K562 (cell line): ENCODE results near the gene OTOR. TPM values are rescaled to one million over a fixed set of nuclear protein-coding genes. Genes with fewer than 3 reads are reported as not detected.

ENCODE experiments used
- ARHGAP35 ChIP-seq: fragments of 450-650 bp; IDR thresholded peaks from 2 replicates; pipeline ENCODE4 v1.6.1; 2018; ENCODE audit not compliant: partially characterized antibody
- CCNT2 ChIP-seq: IDR thresholded peaks from 2 replicates; pipeline ENCODE4 v1.6.1; 2011; ENCODE audit warnings: borderline replicate concordance, low read depth, mild to moderate bottlenecking, moderate library complexity, mixed read lengths, low read length; ENCODE audit not compliant: insufficient read length; ENCODE audit errors: extremely low read depth
- ETV1 ChIP-seq: fragments of 450-650 bp; conservative IDR thresholded peaks from 2 replicates; pipeline ENCODE4 v1.6.1; 2016; ENCODE audit warnings: missing genetic modification characterization, control low read depth, low read depth, missing compliant biosample characterization
- FOXJ2 ChIP-seq: fragments of 200-800 bp; sonication (Bioruptor generic); IDR thresholded peaks from 2 replicates; pipeline ENCODE4 v1.6.1; 2016; ENCODE audit warnings: missing genetic modification characterization, missing compliant biosample characterization
- GMEB1 ChIP-seq: fragments of 250-450 bp; sonication (Bioruptor Pico); IDR thresholded peaks from 2 replicates; pipeline ENCODE4 v1.4.0; 2020; ENCODE audit warnings: mild to moderate bottlenecking
- HDAC1 ChIP-seq, 2 experiments: fragments of 450-650 bp; IDR thresholded peaks; 2 replicates each; pipeline ENCODE4 v1.6.1; 2016 to 2017; ENCODE audit warnings: inconsistent platforms in 1 of 2, mild to moderate bottlenecking in 1 of 2, moderate library complexity in 1 of 2
- HMG20A ChIP-seq: fragments of 450-650 bp; formaldehyde crosslinking; conservative IDR thresholded peaks from 2 replicates; pipeline ENCODE4 v1.4.0; 2020; ENCODE audit warnings: mild to moderate bottlenecking, mixed read lengths
- KLF10 ChIP-seq: fragments of 250-450 bp; sonication (Bioruptor Pico); IDR thresholded peaks from 2 replicates; pipeline ENCODE4 v1.6.1; 2021; ENCODE audit warnings: matching md5 sums
- NCOA2 ChIP-seq, 2 experiments: fragments of 450-650 bp; IDR thresholded peaks; 2 replicates each; pipeline ENCODE4 v1.6.1; 2018; ENCODE audit warnings: mild to moderate bottlenecking in 2 of 2, moderate library complexity in 1 of 2; ENCODE audit not compliant: partially characterized antibody in 2 of 2
- NELFE ChIP-seq: IDR thresholded peaks from 2 replicates; pipeline ENCODE4 v1.6.1; 2011; ENCODE audit warnings: mild to moderate bottlenecking; ENCODE audit not compliant: insufficient read depth, insufficient read length
- NR4A1 ChIP-seq, 2 experiments: fragments of 250-450 bp in 1 of 2; fragments of 450-650 bp in 1 of 2; sonication (Bioruptor Pico) in 1 of 2; IDR thresholded peaks; 2 replicates each; pipeline versions ENCODE4 v1.4.0 to v1.6.1; 2016 to 2020; ENCODE audit warnings: mild to moderate bottlenecking in 2 of 2, missing compliant biosample characterization in 1 of 2, missing genetic modification characterization in 1 of 2, moderate library complexity in 1 of 2
- ZBTB5 ChIP-seq: fragments of 450-650 bp; IDR thresholded peaks from 2 replicates; pipeline ENCODE4 v1.6.1; 2017; ENCODE audit warnings: antibody characterized with exemption
- ZFX ChIP-seq: sonication (generic); formaldehyde crosslinking; IDR thresholded peaks from 2 replicates; pipeline ENCODE4 v1.8.0; 2022; ENCODE audit warnings: mild to moderate bottlenecking, missing genetic modification reagents, moderate library complexity
- ZNF212 ChIP-seq: fragments of 450-650 bp; formaldehyde crosslinking; IDR thresholded peaks from 2 replicates; pipeline ENCODE4 v1.4.0; 2020; ENCODE audit warnings: mild to moderate bottlenecking
- polyA plus RNA-seq, 8 experiments: library from polyadenylated mRNA; depleted of rRNA in 4 of 8; stranded (reverse) in 5 of 8; unstranded in 3 of 8; fragments of >200 nt; fragmentation: Nextera tagmentation in 2 of 8; fragmentation: Illumina TruSeq in 1 of 8; extraction: Ambion mirVana in 2 of 8; extraction: Trizol in 1 of 8; gene quantifications; 2 replicates each; pipeline versions ENCODE4 v1.2.1 to v1.2.3, GENCODE V29; 2011 to 2014; ENCODE audit warnings: inconsistent platforms in 1 of 8, missing spikeins in 1 of 8
- total RNA-seq, 7 experiments: library from RNA; depleted of rRNA in 6 of 7; stranded (reverse); fragments of >200 nt in 6 of 7; fragmentation: Illumina TruSeq in 2 of 7; extraction: Trizol in 2 of 7; gene quantifications; 2 replicates each; pipeline versions ENCODE4 v1.2.1 to v1.2.3, GENCODE V29; 2011 to 2021; ENCODE audit warnings: low replicate concordance in 1 of 7
- TF ChIP-seq, protein P1 (sequence below), 3 experiments: fragments of 200-800 bp in 1 of 3; fragments of 250-450 bp in 1 of 3; fragments of 450-650 bp in 1 of 3; sonication (Bioruptor Pico) in 1 of 3; sonication (Bioruptor generic) in 1 of 3; formaldehyde crosslinking in 1 of 3; IDR thresholded peaks; 2 replicates each; pipeline versions ENCODE4 v1.6.1 to v1.8.0; 2016 to 2022; ENCODE audit warnings: mild to moderate bottlenecking in 2 of 3, missing genetic modification characterization in 2 of 3, missing compliant biosample characterization in 1 of 3, moderate library complexity in 1 of 3
- TF ChIP-seq, protein P2 (sequence below): sonication (generic); formaldehyde crosslinking; IDR thresholded peaks from 2 replicates; pipeline ENCODE4 v1.4.0; 2020; ENCODE audit warnings: mild to moderate bottlenecking, missing genetic modification reagents

The OTOR gene
- total and polyA plus RNA-seq, 9 of the 15 experiments (the other 6 are each of a cell fraction or from before 2014, with no cell fraction given), result not detected

GRCh38 chr20:16729565-16730460 is 18.3 kb upstream of the OTOR start, which contains the start of gene SNRPB2 (continued):
- TF ChIP-seq, protein P1, sequence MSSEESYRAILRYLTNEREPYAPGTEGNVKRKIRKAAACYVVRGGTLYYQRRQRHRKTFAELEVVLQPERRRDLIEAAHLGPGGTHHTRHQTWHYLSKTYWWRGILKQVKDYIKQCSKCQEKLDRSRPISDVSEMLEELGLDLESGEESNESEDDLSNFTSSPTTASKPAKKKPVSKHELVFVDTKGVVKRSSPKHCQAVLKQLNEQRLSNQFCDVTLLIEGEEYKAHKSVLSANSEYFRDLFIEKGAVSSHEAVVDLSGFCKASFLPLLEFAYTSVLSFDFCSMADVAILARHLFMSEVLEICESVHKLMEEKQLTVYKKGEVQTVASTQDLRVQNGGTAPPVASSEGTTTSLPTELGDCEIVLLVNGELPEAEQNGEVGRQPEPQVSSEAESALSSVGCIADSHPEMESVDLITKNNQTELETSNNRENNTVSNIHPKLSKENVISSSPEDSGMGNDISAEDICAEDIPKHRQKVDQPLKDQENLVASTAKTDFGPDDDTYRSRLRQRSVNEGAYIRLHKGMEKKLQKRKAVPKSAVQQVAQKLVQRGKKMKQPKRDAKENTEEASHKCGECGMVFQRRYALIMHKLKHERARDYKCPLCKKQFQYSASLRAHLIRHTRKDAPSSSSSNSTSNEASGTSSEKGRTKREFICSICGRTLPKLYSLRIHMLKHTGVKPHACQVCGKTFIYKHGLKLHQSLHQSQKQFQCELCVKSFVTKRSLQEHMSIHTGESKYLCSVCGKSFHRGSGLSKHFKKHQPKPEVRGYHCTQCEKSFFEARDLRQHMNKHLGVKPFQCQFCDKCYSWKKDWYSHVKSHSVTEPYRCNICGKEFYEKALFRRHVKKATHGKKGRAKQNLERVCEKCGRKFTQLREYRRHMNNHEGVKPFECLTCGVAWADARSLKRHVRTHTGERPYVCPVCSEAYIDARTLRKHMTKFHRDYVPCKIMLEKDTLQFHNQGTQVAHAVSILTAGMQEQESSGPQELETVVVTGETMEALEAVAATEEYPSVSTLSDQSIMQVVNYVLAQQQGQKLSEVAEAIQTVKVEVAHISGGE (CRISPR knock-in tag; IDR thresholded peaks at IDR 0.05), result peak in 1 of 3 experiments; percentile 56; a peak in 2 of 6 replicates
- TF ChIP-seq ARHGAP35 (no peak), ZNF212 (no peak), NR4A1 (CRISPR knock-in tag; IDR thresholded peaks at IDR 0.05) (no peak), NR4A1 (tag; IDR thresholded peaks at IDR 0.05) (no peak), NCOA2 (IDR thresholded peaks at IDR 0.05; ENCODE audit: partially characterized antibody in 2 of 2) (no peak), ZFX (CRISPR knock-in tag) (peak; percentile 97), GMEB1 (CRISPR knock-in tag) (peak; percentile 71), CCNT2 (no peak), HMG20A (no peak), ZBTB5 (no peak), FOXJ2 (0 out of 2 replicates have a peak, but pooled peaks have one; percentile 31), KLF10 (CRISPR knock-in tag) (no peak), ETV1 (tag) (peak; percentile 98), HDAC1 (IDR thresholded peaks at IDR 0.05) (peak in 1 of 2 experiments; percentile 68; a peak in 2 of 4 replicates), NELFE (no peak)
- TF ChIP-seq, protein P2, sequence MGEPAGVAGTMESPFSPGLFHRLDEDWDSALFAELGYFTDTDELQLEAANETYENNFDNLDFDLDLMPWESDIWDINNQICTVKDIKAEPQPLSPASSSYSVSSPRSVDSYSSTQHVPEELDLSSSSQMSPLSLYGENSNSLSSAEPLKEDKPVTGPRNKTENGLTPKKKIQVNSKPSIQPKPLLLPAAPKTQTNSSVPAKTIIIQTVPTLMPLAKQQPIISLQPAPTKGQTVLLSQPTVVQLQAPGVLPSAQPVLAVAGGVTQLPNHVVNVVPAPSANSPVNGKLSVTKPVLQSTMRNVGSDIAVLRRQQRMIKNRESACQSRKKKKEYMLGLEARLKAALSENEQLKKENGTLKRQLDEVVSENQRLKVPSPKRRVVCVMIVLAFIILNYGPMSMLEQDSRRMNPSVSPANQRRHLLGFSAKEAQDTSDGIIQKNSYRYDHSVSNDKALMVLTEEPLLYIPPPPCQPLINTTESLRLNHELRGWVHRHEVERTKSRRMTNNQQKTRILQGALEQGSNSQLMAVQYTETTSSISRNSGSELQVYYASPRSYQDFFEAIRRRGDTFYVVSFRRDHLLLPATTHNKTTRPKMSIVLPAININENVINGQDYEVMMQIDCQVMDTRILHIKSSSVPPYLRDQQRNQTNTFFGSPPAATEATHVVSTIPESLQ (CRISPR knock-in tag), result no peak
